Measurements from ENCODE around the gene ATG5.

ATG5 gene

DNA sequence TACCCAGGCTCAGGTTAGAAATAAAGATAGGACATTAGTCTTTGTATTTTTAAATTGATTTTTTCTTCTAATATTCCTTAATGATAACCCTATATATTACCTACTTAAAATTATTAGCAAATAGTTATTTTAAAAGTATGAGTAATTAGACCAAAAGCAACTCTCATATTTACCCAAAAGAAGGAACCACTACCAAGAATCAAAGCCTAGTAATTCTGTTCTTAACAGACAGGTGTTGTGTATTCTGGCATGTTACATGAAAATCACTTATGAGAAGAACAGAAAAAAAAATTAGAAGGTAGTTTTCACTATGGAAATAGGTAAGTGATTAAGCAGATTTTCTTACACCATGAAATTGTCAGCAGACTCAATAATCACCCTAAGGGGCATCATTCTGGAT, 105.1 kb downstream of the ATG5 start:
- no peak for DNase-seq (ENCODE audit: low spot score)

DNA sequence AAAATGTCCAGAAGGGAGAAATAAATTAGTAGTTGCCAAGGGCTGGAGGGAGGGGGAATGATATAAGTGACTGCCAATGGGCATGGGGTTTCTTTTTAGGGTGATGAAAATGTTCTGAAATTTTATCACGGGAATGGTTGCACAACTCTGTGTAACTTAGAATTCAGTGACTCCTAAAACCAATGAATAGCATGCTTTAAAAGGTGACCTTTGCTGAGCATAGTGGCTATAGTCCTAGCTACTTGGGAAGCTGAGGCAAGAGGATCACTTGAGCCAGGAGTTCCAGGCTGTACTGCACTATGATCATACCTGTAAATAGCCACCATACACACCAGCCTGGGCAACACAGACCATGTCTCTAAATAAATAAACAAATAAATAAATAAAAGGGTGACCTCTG, 109.0 kb downstream of the ATG5 start:
- no peak for DNase-seq (ENCODE audit: low spot score)

- DNase-seq (ENCODE audit: low spot score): no peak
These were observed 110.0 kb downstream of the ATG5 start for GRCh38 chr6:106215608-106216007.

GRCh38 chr6:106214531-106214930, 111.0 kb downstream of the ATG5 start:
- no peak for DNase-seq (ENCODE audit: low spot score)

GRCh38 chr6:106213660-106214289, 111.8 kb downstream of the ATG5 start:
- no peak for DNase-seq (ENCODE audit: low spot score)

DNA sequence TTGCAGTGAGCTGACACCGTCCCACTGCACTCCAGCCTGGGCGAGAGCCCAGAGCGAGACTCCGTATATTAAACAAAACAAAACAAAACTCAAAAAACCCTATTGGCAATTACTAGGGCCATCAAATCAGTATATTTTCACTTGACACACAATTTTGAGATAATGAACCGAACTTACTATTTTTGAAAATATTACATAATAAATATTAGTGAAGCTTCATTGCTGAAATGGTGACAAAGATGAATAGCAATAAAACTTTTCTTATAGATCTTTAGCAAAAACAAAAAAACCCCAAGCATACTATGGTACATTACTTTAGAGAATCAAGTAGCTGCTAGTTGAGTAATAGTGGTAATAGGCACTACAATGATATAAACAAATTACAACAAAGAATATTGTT, 113.0 kb downstream of the ATG5 start:
- DNase-seq (ENCODE audit: low spot score): no peak

DNA sequence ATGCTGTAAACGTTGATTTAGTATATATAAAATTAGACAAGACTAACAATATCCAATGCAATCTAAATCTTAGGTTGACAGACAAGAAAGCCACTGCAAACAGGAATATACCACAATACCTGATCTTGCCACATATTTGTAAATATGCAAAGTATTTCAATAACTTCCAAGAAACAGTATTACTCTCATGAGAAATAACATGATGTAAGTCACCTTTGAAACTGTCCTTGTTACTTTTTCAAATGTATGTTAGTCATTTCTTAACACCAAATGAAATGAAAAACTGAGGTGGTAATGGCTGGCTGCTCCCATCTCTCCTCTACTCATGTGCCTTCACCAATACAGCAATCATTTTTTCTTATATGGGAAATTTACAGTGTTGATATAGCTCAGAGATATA, 118.7 kb downstream of the ATG5 start:
- no peak for DNase-seq (ENCODE audit: low spot score)

DNA sequence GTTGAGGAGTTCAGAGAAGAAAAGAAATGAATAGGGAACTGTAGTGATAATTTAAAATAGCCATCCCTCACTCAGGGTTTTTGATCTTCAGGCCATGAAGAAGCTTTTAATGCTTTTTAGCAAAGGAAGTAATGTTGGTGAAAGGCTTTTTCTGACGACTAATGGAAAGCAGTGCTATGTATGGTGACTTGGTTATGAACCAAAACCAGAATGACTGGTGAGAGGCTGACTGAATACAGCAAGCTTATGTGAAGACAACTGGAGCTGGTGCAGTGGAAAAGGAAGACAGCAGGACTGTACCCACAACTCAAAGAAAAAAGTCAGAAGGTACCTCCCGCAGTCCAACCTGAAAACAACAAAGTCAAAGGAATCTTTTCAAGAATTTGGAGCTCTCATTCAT, 120.6 kb downstream of the ATG5 start:
- DNase-seq (ENCODE audit: low spot score): no peak

GRCh38 chr6:106199998-106200397, 125.6 kb downstream of the ATG5 start:
- peak; percentile 62 for DNase-seq (ENCODE audit: low spot score)

GRCh38 chr6:106199331-106199730, 126.2 kb downstream of the ATG5 start:
- no peak for DNase-seq (ENCODE audit: low spot score)

GRCh38 chr6:106197441-106197840, 128.1 kb downstream of the ATG5 start:
- DNase-seq (ENCODE audit: low spot score): no peak

DNA sequence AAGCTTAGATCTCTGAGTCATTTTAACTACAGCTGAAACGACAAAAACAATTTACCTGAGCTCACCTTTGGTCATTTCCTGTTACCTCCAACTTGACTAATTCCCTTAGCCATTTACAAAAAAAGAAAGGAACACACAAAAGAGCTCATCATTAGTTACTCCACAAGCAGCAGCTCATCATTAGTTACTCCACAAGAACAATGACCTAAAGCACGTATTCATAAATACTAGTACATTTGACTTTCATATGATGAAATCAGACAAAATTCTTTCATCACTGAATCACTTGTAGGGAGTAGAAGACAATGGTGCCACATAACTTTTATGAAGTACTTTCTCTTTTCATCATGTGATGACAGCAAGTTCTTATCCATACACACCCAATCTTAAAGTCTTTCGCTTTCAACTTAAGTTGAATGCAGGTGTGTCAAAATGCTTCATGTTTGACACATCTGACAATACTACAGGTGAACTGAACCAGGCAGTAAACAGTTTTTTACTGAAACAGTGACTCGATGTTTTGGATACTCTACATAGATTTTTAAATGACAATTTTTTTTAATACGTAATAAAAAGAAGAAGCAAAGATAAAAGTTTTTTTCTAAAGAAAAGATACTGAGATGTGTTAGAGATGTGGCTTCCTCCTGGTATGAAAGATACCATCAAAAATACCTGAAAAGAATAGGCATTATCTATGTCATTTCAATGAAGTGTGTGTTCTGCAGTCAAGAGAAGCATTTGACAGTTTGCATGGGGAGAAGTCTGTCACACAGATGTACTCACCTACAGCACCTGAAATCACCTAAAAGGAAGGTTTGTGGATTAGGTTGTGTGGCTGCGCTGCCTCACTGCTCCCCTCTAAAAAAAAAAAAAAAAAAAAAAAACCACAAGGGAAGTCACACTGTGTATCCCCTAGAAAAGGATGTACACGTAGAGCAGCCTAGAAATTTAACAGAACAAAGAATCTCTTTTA, 130.3 kb downstream of the ATG5 start:
- DNase-seq (ENCODE audit: low spot score): peak; percentile 11

- DNase-seq (ENCODE audit: low spot score): peak; percentile 33
These were observed 132.7 kb downstream of the ATG5 start for GRCh38 chr6:106192824-106193223.

DNA sequence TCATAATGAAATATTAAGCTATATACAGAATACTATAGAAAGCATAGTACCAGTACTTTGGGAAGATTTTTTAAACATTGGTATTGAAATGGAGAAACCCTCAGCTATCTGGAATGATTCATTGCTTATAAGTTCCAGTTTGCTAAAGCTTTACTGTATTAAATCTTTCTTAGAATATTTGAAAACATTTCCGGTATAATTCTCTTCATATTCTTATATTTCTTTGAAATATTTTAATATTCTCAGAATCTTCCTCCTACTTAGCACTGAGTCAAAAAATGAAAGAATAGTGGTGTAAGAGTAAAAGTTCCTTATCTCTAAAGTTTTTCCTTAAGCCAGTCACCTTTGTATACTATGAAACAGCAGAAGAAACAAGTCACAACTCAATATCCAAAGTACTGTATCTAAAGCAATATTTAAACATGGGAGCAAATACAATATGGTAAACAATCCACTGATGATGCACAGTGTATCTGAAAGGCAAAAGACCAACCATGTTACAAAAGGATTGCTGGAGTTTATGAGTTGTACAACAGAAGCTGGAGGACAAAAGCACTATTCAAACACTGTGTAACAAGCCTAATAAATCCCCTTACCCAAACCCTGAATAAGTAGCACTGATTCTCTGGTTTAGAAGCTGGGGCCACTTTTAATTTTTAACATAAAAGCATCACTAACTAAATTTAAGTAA, 137.3 kb downstream of the ATG5 start:
- DNase-seq (ENCODE audit: low spot score): no peak

GRCh38 chr6:106187424-106187982, 138.1 kb downstream of the ATG5 start:
- no peak for DNase-seq (ENCODE audit: low spot score)

DNA sequence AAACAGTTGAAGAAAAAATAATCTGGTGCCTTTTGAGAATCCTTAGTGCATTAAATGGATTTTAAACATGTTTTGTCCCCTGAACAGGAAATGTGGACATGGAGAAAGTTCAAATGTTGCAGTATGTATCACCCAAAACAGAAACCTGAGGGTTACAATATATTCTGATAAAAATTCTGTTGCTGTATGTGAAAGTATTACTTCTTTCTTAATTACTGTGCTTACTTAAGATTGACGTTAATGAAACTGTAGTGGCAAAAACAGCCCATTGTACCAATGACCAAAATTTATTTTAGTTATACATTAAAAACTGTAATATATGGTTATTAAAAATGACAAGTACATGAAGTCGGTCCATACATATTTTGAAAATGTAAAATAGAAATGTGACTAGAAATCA, 138.8 kb downstream of the ATG5 start:
- DNase-seq (ENCODE audit: low spot score): no peak

DNA sequence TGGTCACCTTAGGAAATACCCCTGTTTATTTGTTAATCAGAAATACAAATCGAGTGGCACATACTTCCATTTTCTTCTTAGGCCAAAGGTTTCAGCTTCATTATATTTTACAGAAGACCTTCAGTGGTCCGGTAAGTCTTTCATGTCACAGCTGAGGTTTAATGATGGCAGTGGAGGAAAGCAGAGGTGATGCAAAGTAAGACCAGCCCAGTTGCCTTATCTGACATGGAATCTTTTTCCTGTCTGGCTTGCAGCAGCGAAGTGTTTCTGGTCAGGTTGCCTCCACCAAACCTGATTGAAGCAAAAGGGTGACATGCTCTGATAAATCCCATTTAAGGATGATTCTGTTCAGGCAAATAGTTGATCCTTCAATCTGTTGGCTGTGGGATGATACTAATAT, 139.4 kb downstream of the ATG5 start:
- DNase-seq (ENCODE audit: low spot score): no peak

DNA sequence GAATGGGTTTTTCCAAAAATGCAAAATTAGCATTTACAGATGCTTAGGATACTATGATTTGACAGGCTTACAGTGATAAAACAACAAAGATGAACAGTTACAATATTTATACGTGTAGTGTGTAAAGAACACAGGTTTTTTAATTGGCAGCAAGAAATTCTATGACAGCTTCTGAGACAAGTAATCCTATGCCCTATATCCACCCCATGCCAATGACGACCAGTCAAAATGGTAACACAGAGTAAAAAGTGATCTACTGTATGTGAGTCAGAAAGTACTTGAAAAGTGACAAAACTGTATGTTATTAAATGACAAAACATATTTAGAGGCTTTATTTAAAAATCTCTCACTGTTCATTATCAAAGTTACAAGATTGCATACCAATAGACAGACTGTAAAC, 139.9 kb downstream of the ATG5 start:
- no peak for DNase-seq (ENCODE audit: low spot score)

GRCh38 chr6:106184629-106185028, 140.9 kb downstream of the ATG5 start:
- no peak for DNase-seq (ENCODE audit: low spot score)

- no peak for DNase-seq (ENCODE audit: low spot score)
These were observed 142.1 kb downstream of the ATG5 start for GRCh38 chr6:106183430-106183829.

- no peak for DNase-seq (ENCODE audit: low spot score)
These were observed 143.1 kb downstream of the ATG5 start for GRCh38 chr6:106182455-106182854.

DNA sequence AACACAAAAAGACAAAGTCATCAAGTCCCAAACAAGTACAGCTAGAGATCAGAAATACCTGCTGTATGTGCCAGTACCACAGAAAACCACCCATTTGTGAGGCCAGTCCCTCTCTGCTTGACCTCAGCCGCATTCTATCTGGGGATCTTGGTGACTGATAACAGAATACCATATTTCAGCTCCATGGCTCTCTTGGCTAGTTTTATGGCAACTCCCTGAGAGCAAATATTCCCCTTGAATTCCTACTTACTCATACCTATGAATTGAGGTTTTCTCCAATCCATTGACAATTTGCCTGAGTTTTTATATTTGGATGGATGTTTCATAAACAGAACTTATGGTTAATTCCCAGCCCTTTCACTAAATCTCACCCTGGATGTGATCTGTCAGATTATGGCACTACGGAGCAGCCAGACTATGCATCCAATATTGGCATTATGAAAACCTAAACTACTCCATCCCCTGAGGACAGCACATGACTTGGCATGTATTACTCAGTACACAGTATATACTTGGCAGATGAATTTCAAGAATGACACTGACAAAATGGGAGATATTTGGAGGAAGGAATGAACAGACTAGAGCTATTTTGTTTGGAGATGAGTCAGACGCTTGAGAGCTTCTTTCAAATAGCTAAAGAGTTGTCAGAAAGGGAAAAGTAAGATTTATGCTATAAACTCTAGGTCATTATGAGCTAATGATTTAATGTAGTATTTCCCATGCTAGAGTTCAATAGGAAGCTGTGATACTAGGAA, 143.7 kb downstream of the ATG5 start:
- peak; percentile 59 for DNase-seq (ENCODE audit: low spot score)
